Nephron progenitor cell (in vitro differentiated cells): Measurements from ENCODE around the gene PRKAG2.

ENCODE experiments used
- DNase-seq: peaks from one replicate; pipeline ENCODE4 v3.0.0; 2021
- H3K27ac Mint-ChIP-seq: 2 replicates; pipeline ENCODE4 v1.8.0; 2021; ENCODE audit warnings: mild to moderate bottlenecking, moderate library complexity, mixed read lengths
- H3K27me3 Mint-ChIP-seq: 2 replicates; pipeline ENCODE4 v1.8.0; 2021; ENCODE audit warnings: mild to moderate bottlenecking, low read depth, mixed read lengths; ENCODE audit not compliant: poor library complexity
- H3K36me3 Mint-ChIP-seq: 2 replicates; pipeline ENCODE4 v1.8.0; 2021; ENCODE audit warnings: low read depth, mixed read lengths
- H3K4me1 Mint-ChIP-seq: 2 replicates; pipeline ENCODE4 v1.8.0; 2021; ENCODE audit warnings: mixed read lengths
- H3K4me3 Mint-ChIP-seq: 2 replicates; pipeline ENCODE4 v1.8.0; 2021; ENCODE audit warnings: mild to moderate bottlenecking, moderate library complexity, mixed read lengths
- H3K9me3 Mint-ChIP-seq: 2 replicates; pipeline ENCODE4 v1.8.0; 2021; ENCODE audit warnings: mild to moderate bottlenecking, moderate library complexity, mixed read lengths
- TF ChIP-seq, protein P1 (sequence below): fragments of 200-600 bp; sonication (generic); IDR thresholded peaks from 2 replicates; pipeline ENCODE4 v1.5.0; 2021; ENCODE audit warnings: antibody characterized with exemption

Gene PRKAG2

DNA sequence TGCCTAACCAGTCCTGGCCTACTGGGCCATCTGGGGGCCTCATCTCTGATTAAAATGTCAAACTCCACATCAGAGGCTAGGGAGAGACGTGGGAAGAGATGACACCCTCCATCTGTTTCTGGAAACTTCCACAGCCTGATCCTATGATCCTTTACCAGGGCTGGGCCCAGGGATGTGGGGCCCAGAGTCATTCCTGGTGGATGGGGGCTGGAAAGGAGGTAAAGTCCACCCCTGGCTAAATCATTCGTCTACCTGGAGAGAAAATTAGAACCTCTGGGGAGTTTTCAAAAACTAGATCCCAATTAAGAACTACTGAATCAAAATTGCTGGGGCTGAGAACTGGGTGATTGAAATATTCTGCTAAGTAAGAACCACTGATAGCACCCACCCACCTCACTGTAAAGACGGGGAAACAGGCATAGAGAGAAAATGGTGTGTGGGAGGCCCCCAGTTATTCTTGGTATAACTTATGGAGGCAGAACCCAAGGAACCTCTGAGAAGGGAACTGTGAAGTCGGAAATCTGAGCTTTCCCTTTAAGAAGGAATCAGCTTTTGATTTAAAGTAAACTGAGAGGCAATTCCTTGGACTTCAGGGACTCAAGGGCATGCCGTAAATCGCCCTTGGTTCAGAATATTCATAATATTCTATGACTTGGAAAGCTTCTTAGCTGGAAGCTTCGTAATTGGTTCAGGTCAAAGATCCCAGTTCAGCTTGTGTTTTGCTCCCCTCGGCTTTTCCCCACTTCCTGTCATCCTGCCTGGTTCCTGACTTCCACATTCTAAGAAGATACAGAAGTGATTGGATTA is 53.1 kb downstream of the PRKAG2 start:
- Mint-ChIP-seq H3K9me3 (no peaks in the 10 kb centered on the region), H3K4me3 (no peak overlapping the region), H3K27me3 (peaks cover 60% of the 10 kb centered on the region), H3K27ac (no peak overlapping the region), H3K4me1 (peaks cover 50% of the 10 kb centered on the region), H3K36me3 (no peaks in the 10 kb centered on the region)
- TF ChIP-seq, protein P1, sequence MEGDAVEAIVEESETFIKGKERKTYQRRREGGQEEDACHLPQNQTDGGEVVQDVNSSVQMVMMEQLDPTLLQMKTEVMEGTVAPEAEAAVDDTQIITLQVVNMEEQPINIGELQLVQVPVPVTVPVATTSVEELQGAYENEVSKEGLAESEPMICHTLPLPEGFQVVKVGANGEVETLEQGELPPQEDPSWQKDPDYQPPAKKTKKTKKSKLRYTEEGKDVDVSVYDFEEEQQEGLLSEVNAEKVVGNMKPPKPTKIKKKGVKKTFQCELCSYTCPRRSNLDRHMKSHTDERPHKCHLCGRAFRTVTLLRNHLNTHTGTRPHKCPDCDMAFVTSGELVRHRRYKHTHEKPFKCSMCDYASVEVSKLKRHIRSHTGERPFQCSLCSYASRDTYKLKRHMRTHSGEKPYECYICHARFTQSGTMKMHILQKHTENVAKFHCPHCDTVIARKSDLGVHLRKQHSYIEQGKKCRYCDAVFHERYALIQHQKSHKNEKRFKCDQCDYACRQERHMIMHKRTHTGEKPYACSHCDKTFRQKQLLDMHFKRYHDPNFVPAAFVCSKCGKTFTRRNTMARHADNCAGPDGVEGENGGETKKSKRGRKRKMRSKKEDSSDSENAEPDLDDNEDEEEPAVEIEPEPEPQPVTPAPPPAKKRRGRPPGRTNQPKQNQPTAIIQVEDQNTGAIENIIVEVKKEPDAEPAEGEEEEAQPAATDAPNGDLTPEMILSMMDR = no peak
- DNase-seq = no peak

DNA sequence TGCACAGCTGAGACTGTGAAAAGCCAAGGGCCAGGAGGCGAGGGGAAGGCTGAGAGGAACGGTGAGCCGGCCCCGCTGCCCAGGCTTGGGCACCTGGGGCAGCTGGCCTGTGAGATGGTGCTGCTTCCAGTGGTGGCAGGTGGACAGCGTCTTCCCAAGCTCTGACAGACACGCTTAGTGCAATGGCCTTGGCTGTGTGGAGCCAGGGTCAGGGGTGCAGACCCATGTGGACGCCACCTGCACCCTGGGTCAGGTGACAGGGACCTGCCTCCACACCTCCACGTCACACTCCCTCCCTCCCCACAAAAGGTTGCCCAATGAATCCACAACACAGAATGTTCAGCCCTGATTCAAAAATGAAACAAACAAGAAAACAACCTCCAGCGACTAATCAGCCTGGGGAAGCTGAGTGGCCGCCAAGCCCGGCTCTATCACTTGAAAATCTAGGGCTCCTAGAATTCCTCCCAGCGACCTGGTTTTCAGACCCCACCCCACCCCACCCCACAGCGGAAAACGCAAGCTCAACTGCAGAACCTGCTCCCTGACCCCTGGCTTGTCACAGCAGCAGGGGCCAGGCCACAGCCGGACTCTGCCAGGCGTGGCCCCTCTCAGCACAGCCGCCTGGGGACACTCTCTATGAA is 54.3 kb downstream of the PRKAG2 start:
- peaks cover 63% of the 10 kb centered on the region for H3K27me3 Mint-ChIP-seq
- no peaks in the 10 kb centered on the region for H3K9me3 Mint-ChIP-seq
- H3K27ac Mint-ChIP-seq = no peak overlapping the region
- H3K4me3 Mint-ChIP-seq = no peak overlapping the region
- TF ChIP-seq, protein P1 = no peak
- no peaks in the 10 kb centered on the region for H3K36me3 Mint-ChIP-seq
- DNase-seq = no peak
- peaks cover 50% of the 10 kb centered on the region for H3K4me1 Mint-ChIP-seq

DNA sequence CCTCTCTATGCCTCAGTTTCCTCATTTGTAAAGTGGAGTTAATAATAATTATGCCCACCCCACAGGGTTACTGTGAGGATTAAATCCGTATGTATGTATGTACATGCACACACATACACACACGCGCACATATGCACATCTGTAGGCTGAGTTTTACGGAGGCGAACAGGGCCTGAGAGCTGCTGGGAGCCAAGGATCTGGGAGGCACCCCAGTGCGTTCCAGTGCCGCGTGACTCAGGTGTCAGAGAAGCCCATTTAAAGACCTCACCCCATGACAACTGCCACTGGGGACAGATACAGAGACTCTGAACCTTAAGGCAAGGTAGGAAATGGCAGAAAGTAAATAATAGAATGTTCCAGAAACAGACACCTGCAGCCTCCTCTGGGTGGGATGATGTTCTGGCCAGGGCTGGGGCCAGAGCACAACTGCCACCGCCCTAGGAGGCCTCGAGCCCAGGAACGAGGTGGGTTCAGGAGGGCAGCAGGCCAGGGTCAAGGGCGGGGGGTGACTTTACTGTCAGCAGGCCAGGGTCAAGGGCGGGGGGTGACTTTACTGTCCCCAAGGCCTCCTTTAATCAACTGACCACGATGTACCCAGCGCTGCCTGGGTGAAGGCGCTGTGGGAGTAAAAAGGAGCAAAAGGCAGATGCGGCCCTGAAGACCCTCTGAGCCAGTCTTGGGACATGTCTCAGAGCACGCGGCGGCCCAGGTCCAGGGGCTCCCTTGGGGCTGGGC is 54.9 kb downstream of the PRKAG2 start:
- Mint-ChIP-seq H3K27ac (no peak overlapping the region), H3K4me3 (no peak overlapping the region), H3K4me1 (peaks cover 54% of the 10 kb centered on the region), H3K27me3 (peaks cover 60% of the 10 kb centered on the region), H3K9me3 (no peaks in the 10 kb centered on the region), H3K36me3 (no peaks in the 10 kb centered on the region)
- TF ChIP-seq, protein P1 = no peak
- DNase-seq = no peak

DNA sequence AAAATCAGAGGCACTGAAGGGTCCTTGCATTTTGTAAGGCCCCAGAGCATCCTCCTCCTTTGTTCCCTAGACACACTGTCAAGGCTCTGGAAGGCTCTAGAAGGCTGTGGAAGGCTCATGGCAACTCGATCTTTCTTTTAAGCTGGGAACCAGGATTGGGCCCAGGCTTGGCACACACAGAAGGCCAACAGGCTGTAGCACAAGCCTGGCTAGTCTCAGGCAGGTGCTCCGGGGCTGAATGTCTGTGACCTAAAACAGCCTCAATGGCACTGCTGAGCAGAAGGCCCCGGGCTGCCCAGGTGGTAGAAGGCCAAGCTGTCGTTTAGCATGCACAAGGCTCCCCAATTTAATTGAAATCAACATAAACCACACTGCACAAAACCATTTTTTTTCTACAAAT is 55.7 kb downstream of the PRKAG2 start:
- H3K27me3 Mint-ChIP-seq = peaks cover 64% of the 10 kb centered on the region

DNA sequence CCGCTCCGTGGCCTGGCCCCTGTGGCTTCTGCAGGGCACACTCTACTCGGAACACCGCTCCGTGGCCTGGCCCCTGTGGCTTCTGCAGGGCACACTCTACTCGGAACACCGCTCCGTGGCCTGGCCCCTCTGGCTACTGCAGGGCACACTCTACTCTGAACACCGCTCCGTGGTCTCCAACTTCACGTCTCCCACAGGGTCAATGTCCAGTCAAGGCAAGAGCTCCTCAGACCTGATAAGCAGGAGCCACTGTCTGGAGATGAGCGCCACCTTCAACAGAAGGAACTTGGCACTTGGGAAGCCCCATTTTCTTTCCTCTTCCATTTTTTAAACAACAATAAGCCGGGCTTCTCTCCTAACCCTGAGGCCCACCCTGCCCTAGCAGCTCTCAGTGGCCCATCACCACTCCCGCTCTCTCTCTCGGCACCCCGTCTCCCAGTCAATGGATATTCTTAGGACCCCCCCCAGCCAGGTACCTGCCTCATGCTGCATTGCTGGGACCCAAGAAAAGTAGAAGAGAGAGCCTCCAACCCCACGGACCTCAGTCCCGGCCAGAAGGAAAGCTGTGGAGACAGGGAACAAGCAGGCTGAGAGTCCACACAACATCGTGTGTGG is 56.3 kb downstream of the PRKAG2 start:
- Mint-ChIP-seq H3K4me1 (peaks cover 44% of the 10 kb centered on the region), H3K27me3 (peaks cover 68% of the 10 kb centered on the region), H3K27ac (peak overlapping the region; percentile 24), H3K4me3 (no peak overlapping the region), H3K9me3 (no peaks in the 10 kb centered on the region), H3K36me3 (no peaks in the 10 kb centered on the region)
- no peak for DNase-seq
- TF ChIP-seq, protein P1 = no peak

More for the DNA sequence above, 55.7 kb downstream of the PRKAG2 start:
- Mint-ChIP-seq H3K36me3 (no peaks in the 10 kb centered on the region), H3K4me3 (no peak overlapping the region), H3K27ac (no peak overlapping the region), H3K4me1 (peaks cover 48% of the 10 kb centered on the region), H3K9me3 (no peaks in the 10 kb centered on the region)
- no peak for DNase-seq
- TF ChIP-seq, protein P1 = no peak
